SIG-M5 treated with dmso at 0.1 percent for 504 hours (cell line): ENCODE data around the gene GPC4.

Experiments
- DNase-seq: peaks from one replicate; lab custom pipeline; 2025; ENCODE audit not compliant: unreplicated experiment; lab: John Stamatoyannopoulos, UW

GPC4 gene

GRCh38 chrX:133412246-133412645 is 3.0 kb downstream of the GPC4 start:
- DNase-seq, result no peak

- no peak for DNase-seq
Measured at GRCh38 chrX:133410550-133410949, 4.7 kb downstream of the GPC4 start.

DNA sequence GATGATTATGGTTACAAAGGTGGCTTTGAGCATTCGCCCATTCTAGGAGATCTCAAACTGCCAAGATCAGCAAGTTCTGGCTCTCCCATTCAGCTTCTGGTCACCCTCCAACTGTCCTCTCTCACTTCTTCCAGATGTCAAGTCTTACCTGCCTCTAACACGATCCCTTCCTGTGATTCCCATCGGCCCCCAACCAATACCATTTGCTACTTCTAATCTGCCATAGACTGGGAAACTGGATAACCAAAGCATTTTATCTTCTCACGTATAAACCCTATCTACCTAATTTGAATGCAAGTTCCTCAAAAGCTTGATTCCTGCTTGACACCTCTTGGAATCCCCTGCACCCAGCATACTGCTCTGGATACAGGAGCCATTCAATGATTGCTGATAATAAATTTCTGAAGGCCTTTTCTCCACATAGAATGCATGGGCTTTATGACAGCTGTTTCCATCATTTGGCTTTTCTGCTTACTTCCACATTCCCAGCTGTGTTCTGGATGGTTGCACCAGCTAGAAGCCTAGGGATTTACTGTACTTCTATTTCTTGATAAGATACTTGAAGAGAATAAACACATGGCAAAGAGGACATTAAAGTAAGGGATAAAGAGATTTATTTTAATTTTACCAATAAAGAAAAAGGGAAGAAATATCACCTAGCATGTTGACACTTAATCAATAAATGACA is 9.6 kb downstream of the GPC4 start:
- DNase-seq, result no peak

GRCh38 chrX:133403984-133404383 is 11.3 kb downstream of the GPC4 start:
- no peak for DNase-seq

- DNase-seq, result no peak
Measured at GRCh38 chrX:133402830-133403625, 12.3 kb downstream of the GPC4 start.

DNA sequence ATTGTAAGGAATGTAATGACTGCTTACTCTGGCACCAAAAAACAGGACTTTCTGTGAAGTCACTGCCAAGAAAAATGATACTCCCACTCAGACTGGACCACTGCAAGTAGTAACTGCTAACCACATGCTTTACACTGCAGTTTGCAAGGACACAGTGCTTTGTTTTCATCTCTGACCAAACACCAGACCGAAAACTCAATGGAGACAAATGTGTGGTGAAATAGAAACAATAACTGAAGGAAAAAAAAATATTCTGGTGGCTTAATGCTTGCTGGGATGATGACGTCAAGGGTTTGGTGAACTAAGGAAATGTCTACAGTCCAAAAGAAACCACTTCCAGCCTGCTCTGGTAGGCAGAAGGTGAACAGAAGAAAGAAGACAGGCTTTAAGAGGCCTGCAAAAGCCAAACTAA is 13.2 kb downstream of the GPC4 start:
- DNase-seq, result no peak

- no peak for DNase-seq
Measured at GRCh38 chrX:133401536-133401935, 13.8 kb downstream of the GPC4 start.

DNA sequence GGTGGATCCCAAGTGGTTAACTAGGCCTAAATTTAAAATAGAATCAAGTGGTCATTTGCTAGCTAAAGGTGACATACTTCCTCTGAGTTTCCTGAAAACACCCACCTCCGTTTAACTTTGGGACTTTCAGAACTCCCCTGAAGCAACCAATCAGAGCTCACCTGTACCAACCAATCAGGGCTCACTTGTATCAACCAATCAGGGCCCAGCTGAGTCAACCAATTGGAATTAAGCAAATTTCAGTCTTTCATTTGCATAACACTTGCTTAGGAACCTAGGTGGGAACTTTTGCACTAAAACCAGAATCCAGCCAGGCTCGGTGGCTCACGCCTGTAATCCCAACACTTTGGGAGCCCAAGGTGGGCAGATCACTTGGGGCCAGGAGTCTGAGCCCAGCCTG is 15.9 kb downstream of the GPC4 start:
- no peak for DNase-seq

- no peak for DNase-seq
Measured at GRCh38 chrX:133394765-133395164, 20.5 kb downstream of the GPC4 start.

DNA sequence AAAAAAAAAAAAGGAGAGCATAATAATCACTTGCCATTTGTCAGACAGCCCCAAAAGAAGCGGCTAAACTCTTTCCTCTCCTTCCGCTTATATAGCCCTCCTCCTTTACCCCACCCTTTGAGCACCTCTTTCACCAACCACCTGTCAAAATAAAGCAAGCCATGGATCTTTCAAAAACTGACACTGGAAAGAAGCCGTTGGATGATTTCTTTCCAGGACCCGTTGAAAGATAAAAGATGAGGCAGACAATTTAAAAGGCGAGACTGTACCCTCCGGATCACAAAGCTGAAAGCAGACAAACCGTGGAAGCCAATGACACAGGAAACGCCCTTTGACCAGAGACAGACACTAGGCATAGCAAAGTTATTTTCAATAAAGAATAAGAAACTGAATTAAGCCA is 22.6 kb downstream of the GPC4 start:
- no peak for DNase-seq

DNA sequence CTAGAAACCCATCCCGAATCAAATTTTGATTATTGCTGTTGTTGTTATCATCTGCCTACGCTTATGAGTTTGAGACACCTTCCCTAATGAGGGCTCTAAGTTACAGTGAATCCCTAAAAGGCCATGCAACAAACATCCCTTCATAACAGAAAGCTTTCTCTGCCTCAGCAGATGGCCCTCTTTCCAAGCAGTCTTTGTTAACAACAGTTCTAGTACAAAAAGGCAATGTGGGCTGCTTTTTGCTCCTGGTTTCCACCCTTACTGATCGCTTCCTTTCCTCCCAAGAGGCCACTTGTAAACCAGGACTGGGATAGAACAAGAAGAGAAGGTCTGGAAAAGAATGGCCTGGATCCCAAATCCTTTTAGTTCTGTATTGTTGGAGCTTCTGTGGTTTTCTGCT is 24.2 kb downstream of the GPC4 start:
- DNase-seq, result no peak

- DNase-seq, result no peak
Measured at GRCh38 chrX:133390676-133391075, 24.6 kb downstream of the GPC4 start.

DNA sequence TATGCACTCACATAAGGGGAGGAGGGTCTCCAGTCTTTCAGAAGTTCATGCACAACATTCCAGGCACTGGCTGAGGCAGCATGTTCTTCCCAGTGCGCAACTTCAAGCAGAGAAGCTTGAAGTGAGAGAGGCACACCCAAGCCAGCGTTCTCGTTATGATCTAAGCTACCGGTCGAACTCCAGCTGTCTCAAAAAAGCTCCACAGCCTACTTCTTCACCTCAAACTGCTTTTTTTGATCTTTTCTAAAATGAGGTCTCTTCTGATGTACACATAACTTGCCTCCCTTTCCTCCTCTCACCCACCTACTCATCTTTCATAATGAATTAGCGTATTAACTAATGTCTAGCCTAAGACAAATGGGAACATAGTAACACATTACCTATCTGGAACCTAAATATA is 25.3 kb downstream of the GPC4 start:
- DNase-seq, result no peak

DNA sequence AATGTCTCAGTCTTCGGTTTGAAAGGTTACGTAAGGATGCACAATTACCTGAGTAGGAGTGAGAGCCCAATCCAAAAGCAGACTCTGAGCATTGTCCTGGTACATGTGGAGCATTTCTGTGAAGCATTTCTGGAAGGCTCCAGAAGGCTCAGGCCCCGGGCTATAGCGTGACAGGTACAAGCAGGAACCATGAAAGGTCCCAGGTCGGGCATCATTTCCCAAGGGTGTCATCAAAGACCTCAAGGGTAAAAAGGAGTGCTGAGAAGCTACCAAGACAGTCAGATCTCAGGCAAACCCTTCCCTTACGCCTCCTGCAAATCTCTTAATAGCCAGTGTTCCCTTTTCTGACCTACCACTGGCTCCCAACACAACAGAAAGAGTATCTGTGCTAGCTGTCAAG is 30.8 kb downstream of the GPC4 start:
- no peak for DNase-seq

DNA sequence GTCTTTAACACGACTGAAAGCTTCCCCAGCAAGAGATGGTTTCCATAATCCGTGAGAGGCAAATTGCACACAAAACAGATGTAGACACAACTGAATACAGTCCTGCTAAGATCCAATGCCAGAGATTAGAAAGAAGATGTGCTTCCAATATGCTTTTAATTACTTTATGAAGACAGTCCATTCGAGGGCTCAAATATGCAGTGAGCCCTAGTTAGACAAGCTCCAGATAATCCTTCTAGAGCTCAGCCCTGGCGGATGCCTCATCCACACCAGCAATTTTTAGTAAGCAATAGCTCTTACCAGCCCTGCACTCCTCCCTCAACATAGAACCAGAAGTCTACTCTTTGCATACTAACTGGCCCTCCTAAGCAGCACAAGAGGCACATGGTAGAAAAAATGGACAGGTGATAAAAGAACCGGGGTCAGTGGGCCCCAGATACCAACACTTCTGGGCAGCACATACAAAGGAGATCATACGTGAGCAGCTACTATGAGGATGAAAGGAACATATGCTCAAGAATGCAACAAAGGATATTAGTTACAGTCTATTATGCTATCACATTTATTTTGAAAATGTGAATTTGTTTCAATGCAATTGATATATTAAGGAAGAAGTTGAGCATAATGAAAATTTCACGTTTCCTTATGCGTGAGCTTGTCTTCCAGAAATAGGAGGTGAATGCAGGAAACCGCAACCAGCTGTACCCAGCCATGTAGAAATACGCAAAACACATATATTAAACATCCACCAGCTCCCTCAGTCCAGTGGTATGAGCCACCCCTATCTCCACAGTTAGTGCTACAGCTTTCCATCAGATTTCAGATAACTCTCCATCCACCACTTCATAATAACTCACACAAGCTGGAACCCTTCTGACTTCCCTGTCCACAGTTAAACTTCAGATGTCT is 34.3 kb downstream of the GPC4 start:
- DNase-seq, result no peak

GRCh38 chrX:133376422-133376821 is 38.9 kb downstream of the GPC4 start:
- no peak for DNase-seq

DNA sequence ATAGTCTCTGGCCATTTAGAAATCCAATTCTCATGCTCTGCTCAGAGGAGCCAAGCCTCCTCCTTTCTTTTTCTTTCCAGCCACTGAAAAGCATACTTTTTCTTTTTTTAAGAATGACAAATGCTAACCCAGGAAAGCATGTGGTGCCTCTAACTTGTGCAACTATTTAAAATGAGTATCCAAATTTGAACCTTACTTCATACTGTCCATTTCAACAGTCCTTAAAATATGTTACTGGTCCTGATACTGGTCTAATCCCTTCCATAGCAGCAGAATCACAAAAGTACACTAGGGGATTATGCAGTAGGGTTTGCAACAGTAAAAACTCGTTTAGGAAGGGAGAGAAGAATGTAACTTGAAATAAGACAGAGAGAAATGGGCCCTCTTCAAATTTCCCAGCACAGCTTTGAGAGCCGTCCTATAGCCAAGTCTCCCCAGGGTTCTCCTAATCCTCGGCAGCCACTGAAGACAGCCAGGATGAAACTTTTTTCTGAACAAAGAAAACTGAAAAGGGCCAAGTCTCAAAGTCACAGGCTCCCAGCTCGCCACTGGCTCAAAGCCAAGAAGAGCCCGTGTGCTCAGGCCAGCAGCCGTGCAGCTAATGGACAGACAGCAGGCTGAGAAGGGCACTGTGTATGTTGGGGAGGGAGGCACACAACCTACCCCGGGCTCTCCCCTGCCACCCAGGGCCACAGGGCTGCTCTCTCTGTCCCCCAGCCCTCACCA is 39.5 kb downstream of the GPC4 start:
- DNase-seq, result no peak

DNA sequence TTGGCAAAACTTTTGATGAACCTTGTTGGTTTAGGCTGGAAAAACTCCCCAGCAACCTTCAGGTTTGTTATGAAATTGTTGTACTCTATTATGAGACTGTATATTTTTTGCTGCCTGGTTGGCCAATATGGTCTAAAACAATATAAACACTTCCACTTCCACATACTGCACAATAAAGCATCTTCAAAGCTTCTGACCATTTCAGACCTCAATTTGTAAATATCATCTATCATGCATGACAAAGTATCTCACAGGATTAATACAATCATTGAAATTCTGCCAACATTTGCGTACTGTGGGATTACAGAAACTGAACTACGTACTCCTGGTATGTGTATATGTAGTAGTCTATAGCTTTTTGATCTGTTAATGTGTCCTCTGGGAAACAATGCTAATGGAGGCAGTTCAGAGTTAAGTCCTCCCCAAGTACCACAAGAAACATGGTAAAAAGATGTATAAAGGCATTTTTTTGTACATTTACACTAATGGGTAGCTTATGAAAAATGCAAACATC is 40.4 kb downstream of the GPC4 start:
- no peak for DNase-seq

- no peak for DNase-seq
Measured at GRCh38 chrX:133373386-133374079, 41.8 kb downstream of the GPC4 start.

- DNase-seq, result no peak
Measured at GRCh38 chrX:133370696-133371275, 44.5 kb downstream of the GPC4 start.
